K562 (cell line): Measurements from ENCODE around the gene ZNF862. TPM values are rescaled to one million over a fixed set of nuclear protein-coding genes. Genes with fewer than 3 reads are reported as not detected.

Experiments used
- ATAC-seq: fragments of 200-7000 bp; cut with Tn5 transposase; 3 replicates; pipeline ENCODE4 v1.9.1; 2020; ENCODE audit warnings: moderate library complexity
- BruUV-seq: library from RNA; stranded (reverse); fragments of 400-500 nt; replicated peaks from 2 replicates; lab custom pipeline; 2021; lab: Mats Ljungman, UMichigan
- CTCF ChIA-PET: fragments of 300-600 bp; formaldehyde crosslinking; extraction: SDS; loops from one replicate; lab custom pipeline; 2021; ENCODE audit warnings: low intra/inter-chr PET ratio; lab: Yijun Ruan, JAX
- POLR2A ChIA-PET: fragments of 300-600, 350-650 bp; sonication (Branson Sonifier 250); formaldehyde crosslinking; extraction: SDS; loops from one replicate; lab custom pipeline; 2021; ENCODE audit warnings: antibody characterized with exemption, inconsistent platforms; lab: Yijun Ruan, JAX
- DNase-seq, 4 experiments: peaks; one replicate each; pipeline versions ENCODE4 v3.0.0 to v3.0.0-alpha.2; 2011 to 2018; ENCODE audit warnings: low spot score in 3 of 4, mixed read lengths in 3 of 4; ENCODE audit errors: extremely low read depth in 1 of 4
- FAIRE-seq: peaks from 2 replicates; lab custom pipeline; 2011; peaks lifted over from hg19 to GRCh38; lab: Jason Lieb, UNC
- H2AFZ ChIP-seq: 2 replicates; pipeline ENCODE4 v1.6.0; 2011; ENCODE audit warnings: low read depth, low read length, control low read depth, inconsistent platforms
- H3K27ac ChIP-seq: fragments of 200-600 bp; 3 replicates; pipeline ENCODE4 v1.8.0; 2011; ENCODE audit warnings: low read depth, mild to moderate bottlenecking, control low read depth, inconsistent platforms, low read length, moderate library complexity, mixed read lengths; ENCODE audit errors: extremely low read depth
- H3K27me3 ChIP-seq, 2 experiments: fragments of 300-600 bp in 1 of 2; 2 replicates in 1 of 2; 3 replicates in 1 of 2; pipeline versions ENCODE4 v1.6.0 to v1.8.0; 2011; ENCODE audit warnings: inconsistent platforms in 2 of 2, low read length in 2 of 2, mild to moderate bottlenecking in 1 of 2, mixed read lengths in 1 of 2, moderate library complexity in 1 of 2; ENCODE audit not compliant: control insufficient read depth in 2 of 2, insufficient read depth in 2 of 2
- H3K36me3 ChIP-seq: fragments of 300-600 bp; 3 replicates; pipeline ENCODE4 v1.8.0; 2011; ENCODE audit warnings: mild to moderate bottlenecking, low read length, inconsistent platforms; ENCODE audit not compliant: control insufficient read depth, insufficient read depth
- H3K4me1 ChIP-seq, 2 experiments: fragments of 200-600 bp in 1 of 2; replicated peaks in 1 of 2; 2 replicates in 1 of 2; 3 replicates in 1 of 2; pipeline versions ENCODE4 v1.5.1 to v1.8.0; 2011; ENCODE audit warnings: inconsistent platforms in 2 of 2, low read length in 2 of 2, mild to moderate bottlenecking in 1 of 2, mixed read lengths in 1 of 2, moderate library complexity in 1 of 2; ENCODE audit not compliant: control insufficient read depth in 2 of 2, insufficient read depth in 2 of 2
- H3K4me2 ChIP-seq: 2 replicates; pipeline ENCODE4 v1.6.1; 2011; ENCODE audit warnings: low read length, control low read depth, inconsistent platforms, mixed read lengths; ENCODE audit not compliant: insufficient read depth
- H3K4me3 ChIP-seq: fragments of 200-600 bp; sonication (generic), shearing (Covaris generic); 2 replicates; pipeline ENCODE4 v1.5.1; 2016; ENCODE audit warnings: control low read depth, inconsistent platforms
- H3K79me2 ChIP-seq: fragments of 200-600 bp; 3 replicates; pipeline ENCODE4 v1.8.0; 2011; ENCODE audit warnings: low read length, inconsistent platforms; ENCODE audit not compliant: control insufficient read depth, insufficient read depth
- H3K9ac ChIP-seq, 2 experiments: 2 replicates each; pipeline versions ENCODE4 v1.6.0 to v1.6.1; 2011; ENCODE audit warnings: low read depth in 2 of 2, low read length in 2 of 2, control low read depth in 1 of 2, inconsistent platforms in 1 of 2, mild to moderate bottlenecking in 1 of 2, mixed read lengths in 1 of 2; ENCODE audit not compliant: insufficient read depth in 1 of 2
- H3K9me1 ChIP-seq: one replicate; pipeline ENCODE4 v1.6.0; 2011; ENCODE audit warnings: inconsistent platforms, mild to moderate bottlenecking, low read length, moderate library complexity; ENCODE audit not compliant: control insufficient read depth, insufficient read depth
- H3K9me3 ChIP-seq: replicated peaks from 2 replicates; pipeline ENCODE4 v1.5.1; 2011; ENCODE audit warnings: low read depth, low read length, inconsistent platforms; ENCODE audit not compliant: control insufficient read depth, insufficient read depth
- H4K20me1 ChIP-seq: replicated peaks from 2 replicates; pipeline ENCODE4 v1.6.1; 2011; ENCODE audit warnings: low read length, inconsistent platforms, mixed read lengths; ENCODE audit not compliant: control insufficient read depth, insufficient read depth
- CEBPG ChIP-seq, 3 experiments: fragments of 200-800 bp in 1 of 3; sonication (Bioruptor generic) in 1 of 3; sonication (generic) in 1 of 3; formaldehyde crosslinking in 1 of 3; IDR thresholded peaks in 2 of 3; conservative IDR thresholded peaks in 1 of 3; 2 replicates each; pipeline versions ENCODE4 v1.6.1 to v1.8.0; 2016 to 2022; ENCODE audit warnings: missing compliant biosample characterization in 2 of 3, missing genetic modification characterization in 2 of 3, mild to moderate bottlenecking in 1 of 3, missing genetic modification reagents in 1 of 3
- CHD1 ChIP-seq: fragments of 200-600 bp; sonication (generic); IDR thresholded peaks from one replicate; pipeline ENCODE4 v1.6.1; 2012; ENCODE audit warnings: mild to moderate bottlenecking, moderate library complexity, low read length, inconsistent platforms
- CHD2 ChIP-seq: IDR thresholded peaks from 2 replicates; pipeline ENCODE4 v1.6.1; 2011; ENCODE audit warnings: low read depth, low read length
- MBD2 ChIP-seq: sonication (generic); IDR thresholded peaks from 2 replicates; pipeline ENCODE4 v1.6.1; 2016; ENCODE audit warnings: low read depth, borderline replicate concordance
- ZBTB40 ChIP-seq, 2 experiments: fragments of 450-650 bp in 1 of 2; sonication (generic) in 1 of 2; formaldehyde crosslinking in 1 of 2; IDR thresholded peaks; 2 replicates each; pipeline versions ENCODE4 v1.7.1 to v1.9.0; 2016 to 2022; ENCODE audit warnings: inconsistent platforms in 1 of 2, mild to moderate bottlenecking in 1 of 2, missing genetic modification reagents in 1 of 2
- ZNF384 ChIP-seq: IDR thresholded peaks from 2 replicates; pipeline ENCODE4 v1.6.1; 2012; ENCODE audit warnings: low read depth, low read length, improper control_type of control experiment
- ZNF512 ChIP-seq: IDR thresholded peaks from 2 replicates; pipeline ENCODE4 v1.6.1; 2016; ENCODE audit warnings: missing genetic modification characterization, missing compliant biosample characterization
- ZNF561 ChIP-seq: fragments of 450-650 bp; formaldehyde crosslinking; conservative IDR thresholded peaks from 2 replicates; pipeline ENCODE4 v1.4.0; 2020; ENCODE audit warnings: mild to moderate bottlenecking, moderate library complexity
- WGBS: fragments of 100-300 bp; shearing (Covaris generic); methylation state at CpG from one replicate; pipeline ENCODE4 v1.1.6; 2016; ENCODE audit warnings: low coverage, mixed read lengths; ENCODE audit not compliant: insufficient coverage; ENCODE audit errors: missing lambda C conversion rate; 5-methylcytosine and 5-hydroxymethylcytosine counted together
- in situ Hi-C: fragments of 300-500 bp; cut with MboI; formaldehyde crosslinking; loops from 4 replicates; pipeline ENCODE4 v1.15.0; 2018; ENCODE audit warnings: inconsistent platforms, mixed read lengths
- intact Hi-C: fragments of 100-400 bp; cut with micrococcal nuclease; formaldehyde crosslinking; loops from 2 replicates; pipeline ENCODE4 v1.14.2; 2022
- polyA plus RNA-seq, 8 experiments: library from polyadenylated mRNA; depleted of rRNA in 4 of 8; stranded (reverse) in 5 of 8; unstranded in 3 of 8; fragments of >200 nt; fragmentation: Nextera tagmentation in 2 of 8; fragmentation: Illumina TruSeq in 1 of 8; extraction: Ambion mirVana in 2 of 8; extraction: Trizol in 1 of 8; gene quantifications; 2 replicates each; pipeline versions ENCODE4 v1.2.1 to v1.2.3, GENCODE V29; 2011 to 2014; ENCODE audit warnings: inconsistent platforms in 1 of 8, missing spikeins in 1 of 8
- total RNA-seq, 7 experiments: library from RNA; depleted of rRNA in 6 of 7; stranded (reverse); fragments of >200 nt in 6 of 7; fragmentation: Illumina TruSeq in 2 of 7; extraction: Trizol in 2 of 7; gene quantifications; 2 replicates each; pipeline versions ENCODE4 v1.2.1 to v1.2.3, GENCODE V29; 2011 to 2021; ENCODE audit warnings: low replicate concordance in 1 of 7

ZNF862 gene
- total and polyA plus RNA-seq, 9 of the 15 experiments (the other 6 are each of a cell fraction or from before 2014, with no cell fraction given) = 1.1 to 3.9 (median 2.6) TPM

GRCh38 chr7:149839933-149840332 is 1.8 kb downstream of the ZNF862 start:
- WGBS = 91% methylated on average over 5 of the region's 5 CpGs
- peaks cover 5% of the 10 kb centered on the region; the same call in 1 of the 2 replicates for H4K20me1 ChIP-seq
- H2AFZ ChIP-seq = no peak overlapping the region
- no peaks in the 10 kb centered on the region for H3K9me3 ChIP-seq
- peaks cover 14 to 15% of the 10 kb centered on the region in 2 experiments; a peak in 4 of 5 replicates for H3K4me1 ChIP-seq
- CTCF ChIA-PET = no interaction called here
- H3K36me3 ChIP-seq = no peaks in the 10 kb centered on the region
- no peaks in the 10 kb centered on the region for H3K9me1 ChIP-seq
- no peak for FAIRE-seq
- no peak overlapping the region for H3K9ac ChIP-seq
- peaks cover 7% of the 10 kb centered on the region; the same call in 1 of the 3 replicates for H3K79me2 ChIP-seq
- H3K4me3 ChIP-seq = no peak overlapping the region
- no peak for TF ChIP-seq ZNF561 (CRISPR knock-in tag)
- TF ChIP-seq CHD2 = no peak
- TF ChIP-seq CEBPG (CRISPR knock-in tag; IDR thresholded peaks at IDR 0.05) = no peak
- no peak for TF ChIP-seq CEBPG (tag; conservative IDR thresholded peaks at IDR 0.05 in 1 of 2, IDR thresholded peaks at IDR 0.05 in 1 of 2)
- TF ChIP-seq CHD1 = no peak
- peak; percentile 52; the same call in 1 of the 2 replicates for TF ChIP-seq ZNF384
- 0 out of 2 replicates have a peak, but pooled peaks have one; percentile 33 for TF ChIP-seq ZNF512 (tag)
- no peak for TF ChIP-seq MBD2
- 0 out of 2 replicates have a peak, but pooled peaks have one; percentile 53 for TF ChIP-seq ZBTB40 (IDR thresholded peaks at IDR 0.05)
- peak; percentile 88 for TF ChIP-seq ZBTB40 (CRISPR knock-in tag; IDR thresholded peaks at IDR 0.05)
- peaks cover 27 to 32% of the 10 kb centered on the region in 2 experiments for H3K27me3 ChIP-seq
- no peak overlapping the region for H3K4me2 ChIP-seq
- no peak for ATAC-seq
- in situ Hi-C loops = no loop called here
- intact Hi-C loops = no loop called here
- no peak overlapping the region for H3K27ac ChIP-seq
- DNase-seq = no peak
- no TSS peak for BruUV-seq
- POLR2A ChIA-PET = interaction anchor here (1.4 to 3.2 kb wide), 2 partner anchors 10 to 45 kb away, joined by 3 to 29 read pairs; no protein-coding TSS in a partner anchor
